ENCODE data around the gene RAE1. TPM values are rescaled to one million over a fixed set of nuclear protein-coding genes. Genes with fewer than 3 reads are reported as not detected.
A peak's percentile ranks its signal among the peaks of the same experiment; 100 is the strongest.
"Not testable (repeated sequence)": the region's sequence is repeated elsewhere in the genome, so short reads cannot be mapped to it uniquely, and the experiment has no call there.

Gene RAE1
- total and polyA plus RNA-seq, 4 donors = 3.6 to 19.4 (median 10.8) TPM

GRCh38 chr20:57335392-57335791, 15.7 kb upstream of the RAE1 start:
- no peak for ATAC-seq (ENCODE audit: low FRiP score)
- H3K4me1 ChIP-seq (ENCODE audit: control insufficient read depth in 1 of 2, insufficient read depth in 2 of 2, low read length in 2 of 2) = no peaks in the 10 kb centered on the region
- 52 to 69% methylated on average over 2 of the region's 2 CpGs for WGBS, 2 donors
- DNase-seq = no peak
- H3K9me3 ChIP-seq (ENCODE audit: control insufficient read depth, low read length) = no peaks in the 10 kb centered on the region
- no peak overlapping the region for H3K4me3 ChIP-seq (ENCODE audit: low read length in 2 of 2)
- intact Hi-C loops (cut with DNase I) = no loop called here
- no peak overlapping the region for H3K27ac ChIP-seq (ENCODE audit: low read depth in 1 of 2, low read length in 2 of 2)
- H3K36me3 ChIP-seq (ENCODE audit: control insufficient read depth in 1 of 2, insufficient read depth in 2 of 2, low read length in 1 of 2) = no peaks in the 10 kb centered on the region
- H3K27me3 ChIP-seq (ENCODE audit: control insufficient read depth in 1 of 2, insufficient read depth in 2 of 2, low read length in 1 of 2) = no peaks in the 10 kb centered on the region

DNA sequence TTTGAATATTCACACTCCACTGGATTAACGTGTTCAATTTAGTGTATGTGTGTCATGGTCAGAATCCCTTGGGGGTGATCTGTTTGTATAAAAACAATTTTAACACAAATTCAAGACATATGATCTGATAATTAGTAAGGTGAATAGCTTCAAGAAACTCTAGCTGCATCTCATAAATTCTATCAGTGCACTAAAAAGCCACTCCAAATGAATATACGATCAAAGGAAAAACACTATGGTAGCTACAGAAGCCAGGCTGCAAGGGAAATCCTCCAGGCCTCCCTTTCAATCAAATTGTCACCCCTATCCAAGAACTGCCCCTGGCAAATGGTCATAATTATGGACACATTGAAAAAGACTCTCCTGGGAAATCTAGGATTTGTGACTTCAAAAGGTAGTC, 9.4 kb upstream of the RAE1 start:
- intact Hi-C loops (cut with DNase I) = loop anchor here in 1 of 2 donors (10.0 kb wide), 1 partner anchor 127 kb away; no protein-coding TSS in a partner anchor
- Histone ChIP-seq H3K4me3 (ENCODE audit: low read length in 2 of 2) (no peak overlapping the region), H3K27ac (ENCODE audit: low read depth in 1 of 2, low read length in 2 of 2) (no peak overlapping the region), H3K36me3 (ENCODE audit: control insufficient read depth in 1 of 2, insufficient read depth in 2 of 2, low read length in 1 of 2) (no peaks in the 10 kb centered on the region), H3K4me1 (ENCODE audit: control insufficient read depth in 1 of 2, insufficient read depth in 2 of 2, low read length in 2 of 2) (no peaks in the 10 kb centered on the region), H3K9me3 (ENCODE audit: control insufficient read depth, low read length) (no peaks in the 10 kb centered on the region), H3K27me3 (ENCODE audit: control insufficient read depth in 1 of 2, insufficient read depth in 2 of 2, low read length in 1 of 2) (no peaks in the 10 kb centered on the region)
- 36 to 45% methylated on average over 2 of the region's 2 CpGs for WGBS, 2 donors
- ATAC-seq (ENCODE audit: low FRiP score) (no peak), DNase-seq (no peak)

GRCh38 chr20:57342829-57343228, 8.2 kb upstream of the RAE1 start:
- ATAC-seq (ENCODE audit: low FRiP score) (no peak), DNase-seq (no peak)
- Histone ChIP-seq H3K4me3 (ENCODE audit: low read length in 2 of 2) (no peak overlapping the region), H3K27ac (ENCODE audit: low read depth in 1 of 2, low read length in 2 of 2) (no peak overlapping the region), H3K36me3 (ENCODE audit: control insufficient read depth in 1 of 2, insufficient read depth in 2 of 2, low read length in 1 of 2) (no peaks in the 10 kb centered on the region), H3K9me3 (ENCODE audit: control insufficient read depth, low read length) (no peaks in the 10 kb centered on the region), H3K27me3 (ENCODE audit: control insufficient read depth in 1 of 2, insufficient read depth in 2 of 2, low read length in 1 of 2) (no peaks in the 10 kb centered on the region), H3K4me1 (ENCODE audit: control insufficient read depth in 1 of 2, insufficient read depth in 2 of 2, low read length in 2 of 2) (no peaks in the 10 kb centered on the region)
- intact Hi-C loops (cut with DNase I) = loop anchor here in 1 of 2 donors (10.0 kb wide), 1 partner anchor 128 kb away; no protein-coding TSS in a partner anchor
- 43 to 44% methylated on average over 2 of the region's 2 CpGs for WGBS, 2 donors

DNA sequence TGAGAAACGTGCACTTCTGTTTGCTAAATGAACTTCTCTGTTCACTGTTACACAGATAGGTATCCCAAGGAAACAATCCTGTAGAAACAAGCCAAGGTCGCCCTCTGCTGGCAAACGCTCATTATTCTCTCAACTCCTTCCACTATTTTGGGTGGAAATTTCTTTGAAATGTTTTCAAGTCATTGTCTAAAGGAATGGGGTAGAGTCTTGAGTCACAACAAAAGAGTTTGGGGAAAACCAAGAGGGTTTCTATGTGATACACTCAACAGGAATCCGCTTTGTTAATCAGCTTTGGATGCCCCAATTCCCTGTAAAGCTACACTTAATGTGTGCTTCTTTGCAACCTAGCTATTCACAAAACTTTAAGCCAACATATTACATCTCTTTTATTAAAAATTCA, 4.6 kb upstream of the RAE1 start:
- no peak for ATAC-seq (ENCODE audit: low FRiP score)
- WGBS, 2 donors = 1% methylated on average over 4 of the region's 4 CpGs
- Histone ChIP-seq H3K27ac (ENCODE audit: low read depth in 1 of 2, low read length in 2 of 2) (no peak overlapping the region), H3K4me1 (ENCODE audit: control insufficient read depth in 1 of 2, insufficient read depth in 2 of 2, low read length in 2 of 2) (no peaks in the 10 kb centered on the region), H3K4me3 (ENCODE audit: low read length in 2 of 2) (no peak overlapping the region), H3K36me3 (ENCODE audit: control insufficient read depth in 1 of 2, insufficient read depth in 2 of 2, low read length in 1 of 2) (no peaks in the 10 kb centered on the region), H3K9me3 (ENCODE audit: control insufficient read depth, low read length) (no peaks in the 10 kb centered on the region), H3K27me3 (ENCODE audit: control insufficient read depth in 1 of 2, insufficient read depth in 2 of 2, low read length in 1 of 2) (no peaks in the 10 kb centered on the region)
- intact Hi-C loops (cut with DNase I) = loop anchor here (2.0 to 10.0 kb wide), 4 partner anchors 132 to 796 kb away; no protein-coding TSS in a partner anchor
- DNase-seq = peak; percentile 83 to 91

- Histone ChIP-seq H3K27me3 (ENCODE audit: control insufficient read depth in 1 of 2, insufficient read depth in 2 of 2, low read length in 1 of 2) (no peaks in the 10 kb centered on the region), H3K36me3 (ENCODE audit: control insufficient read depth in 1 of 2, insufficient read depth in 2 of 2, low read length in 1 of 2) (no peaks in the 10 kb centered on the region), H3K27ac (ENCODE audit: low read depth in 1 of 2, low read length in 2 of 2) (no peak overlapping the region), H3K9me3 (ENCODE audit: control insufficient read depth, low read length) (no peaks in the 10 kb centered on the region), H3K4me3 (ENCODE audit: low read length in 2 of 2) (no peak overlapping the region), H3K4me1 (ENCODE audit: control insufficient read depth in 1 of 2, insufficient read depth in 2 of 2, low read length in 2 of 2) (no peaks in the 10 kb centered on the region)
- DNase-seq (no peak), ATAC-seq (ENCODE audit: low FRiP score) (no peak)
- 74 to 75% methylated on average over 4 of the region's 4 CpGs for WGBS, 2 donors
- intact Hi-C loops (cut with DNase I) = loop anchor here (2.0 to 10.0 kb wide), 4 partner anchors 133 to 797 kb away; no protein-coding TSS in a partner anchor
These were observed 3.7 kb upstream of the RAE1 start for GRCh38 chr20:57347393-57347792.

DNA sequence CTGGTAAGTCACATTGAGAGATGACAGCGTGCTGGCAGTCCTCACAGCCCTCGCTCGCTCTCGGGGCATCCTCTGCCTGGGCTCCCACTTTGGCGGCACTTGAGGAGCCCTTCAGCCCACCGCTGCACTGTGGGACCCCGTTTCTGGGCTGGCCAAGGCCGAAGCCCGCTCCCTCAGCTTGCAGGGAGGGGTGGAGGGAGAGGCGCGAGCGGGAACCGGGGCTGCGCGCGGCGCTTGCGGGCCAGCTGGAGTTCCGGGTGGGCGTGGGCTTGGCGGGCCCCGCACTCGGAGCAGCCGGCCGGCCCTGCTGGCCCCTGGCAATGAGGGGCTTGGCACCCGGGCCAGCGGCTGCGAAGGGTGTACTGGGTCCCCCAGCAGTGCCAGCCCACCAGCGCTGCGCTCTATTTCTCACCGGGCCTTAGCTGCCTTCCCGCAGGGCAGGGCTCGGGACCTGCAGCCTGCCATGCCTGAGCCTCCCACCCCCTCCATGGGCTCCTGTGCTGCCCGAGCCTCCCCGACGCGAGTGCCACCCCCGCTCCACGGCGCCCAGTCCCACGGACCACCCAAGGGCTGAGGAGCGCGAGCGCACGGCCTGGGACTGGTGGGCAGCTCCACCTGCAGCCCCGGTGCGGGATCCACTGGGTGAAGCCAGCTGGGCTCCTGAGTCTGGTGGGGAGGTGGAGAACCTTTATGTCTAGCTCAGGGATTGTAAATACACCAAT, 2.7 kb upstream of the RAE1 start:
- H3K27me3 ChIP-seq (ENCODE audit: control insufficient read depth in 1 of 2, insufficient read depth in 2 of 2, low read length in 1 of 2); H3K27ac ChIP-seq (ENCODE audit: low read depth in 1 of 2, low read length in 2 of 2); DNase-seq; H3K4me3 ChIP-seq (ENCODE audit: low read length in 2 of 2); H3K36me3 ChIP-seq (ENCODE audit: control insufficient read depth in 1 of 2, insufficient read depth in 2 of 2, low read length in 1 of 2); H3K4me1 ChIP-seq (ENCODE audit: control insufficient read depth in 1 of 2, insufficient read depth in 2 of 2, low read length in 2 of 2); ATAC-seq (ENCODE audit: low FRiP score); H3K9me3 ChIP-seq (ENCODE audit: control insufficient read depth, low read length): not testable (repeated sequence)
- intact Hi-C loops (cut with DNase I) = loop anchor here (5.0 to 10.0 kb wide), 2 partner anchors 134 to 796 kb away; no protein-coding TSS in a partner anchor
- WGBS, 2 donors = 61 to 66% methylated on average over 26 to 47 of the region's 47 CpGs

GRCh38 chr20:57348922-57349574, 2.0 kb upstream of the RAE1 start:
- WGBS, 2 donors = 91 to 92% methylated on average over 21 of the region's 21 CpGs
- not testable (repeated sequence) for H3K36me3 ChIP-seq (ENCODE audit: control insufficient read depth in 1 of 2, insufficient read depth in 2 of 2, low read length in 1 of 2); ATAC-seq (ENCODE audit: low FRiP score); H3K4me1 ChIP-seq (ENCODE audit: control insufficient read depth in 1 of 2, insufficient read depth in 2 of 2, low read length in 2 of 2); H3K9me3 ChIP-seq (ENCODE audit: control insufficient read depth, low read length); H3K4me3 ChIP-seq (ENCODE audit: low read length in 2 of 2); H3K27me3 ChIP-seq (ENCODE audit: control insufficient read depth in 1 of 2, insufficient read depth in 2 of 2, low read length in 1 of 2); H3K27ac ChIP-seq (ENCODE audit: low read depth in 1 of 2, low read length in 2 of 2)
- peak in 1 of 2 donors; percentile 65 for DNase-seq
- intact Hi-C loops (cut with DNase I) = loop anchor here (5.0 to 10.0 kb wide), 2 partner anchors 134 to 797 kb away; no protein-coding TSS in a partner anchor

DNA sequence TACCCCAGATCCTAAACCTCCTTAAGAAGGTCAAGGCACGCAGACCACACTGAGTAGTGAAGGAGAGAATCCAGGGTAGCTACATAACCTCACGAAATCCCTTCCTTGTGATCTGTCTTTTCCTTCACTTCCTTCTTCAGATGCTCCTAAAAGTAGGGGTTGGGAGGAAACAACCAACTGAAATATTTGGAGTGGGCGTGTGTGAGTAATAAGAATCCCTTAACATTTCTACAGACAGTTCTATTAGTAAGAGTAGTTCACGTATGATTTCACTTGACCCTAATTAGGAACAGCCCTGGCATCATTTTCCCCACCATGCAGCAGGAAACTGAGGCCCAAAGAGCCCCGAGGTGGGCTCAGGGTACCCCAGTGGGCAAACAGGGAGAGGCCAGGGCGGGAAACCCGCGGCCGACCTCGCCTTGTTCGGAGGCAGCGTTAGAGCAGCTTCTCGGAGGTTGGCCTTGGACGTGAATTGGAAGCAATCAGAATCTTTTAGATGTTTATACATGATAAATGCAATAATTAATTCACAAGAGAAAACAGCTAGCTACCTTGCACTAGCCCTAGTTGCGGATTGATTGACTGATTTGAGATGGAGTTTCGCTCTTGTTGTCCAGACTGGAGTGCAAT, 859 bp upstream of the RAE1 start:
- Histone ChIP-seq H3K36me3 (ENCODE audit: control insufficient read depth in 1 of 2, insufficient read depth in 2 of 2, low read length in 1 of 2) (peaks cover 0 to 2% of the 10 kb centered on the region in 2 donors), H3K4me1 (ENCODE audit: control insufficient read depth in 1 of 2, insufficient read depth in 2 of 2, low read length in 2 of 2) (no peaks in the 10 kb centered on the region), H3K27ac (ENCODE audit: low read depth in 1 of 2, low read length in 2 of 2) (no peak overlapping the region), H3K27me3 (ENCODE audit: control insufficient read depth in 1 of 2, insufficient read depth in 2 of 2, low read length in 1 of 2) (no peaks in the 10 kb centered on the region), H3K4me3 (ENCODE audit: low read length in 2 of 2) (no peak overlapping the region), H3K9me3 (ENCODE audit: control insufficient read depth, low read length) (no peaks in the 10 kb centered on the region)
- ATAC-seq (ENCODE audit: low FRiP score) = no peak
- intact Hi-C loops (cut with DNase I) = loop anchor here in 1 of 2 donors (5.0 kb wide), 1 partner anchor 883 kb away; the partner anchor contains the start of gene RTF2
- peak in 1 of 2 donors; percentile 75 for DNase-seq
- 87 to 91% methylated on average over 16 of the region's 16 CpGs for WGBS, 2 donors
